ENCODE results near the gene ARHGEF2.
"Not testable (repeated sequence)": the region's sequence is repeated elsewhere in the genome, so short reads cannot be mapped to it uniquely, and the experiment has no call there.

Gene ARHGEF2

GRCh38 chr1:155940993-155941844 lies 37.1 kb downstream of the ARHGEF2 start, which contains the start of gene RXFP4:
RXFP4 (plus strand) TSS chr1:155941638; CDS start chr1:155941710, 72 bp downstream.
- no peak for DNase-seq

GRCh38 chr1:155940482-155940992 lies 37.8 kb downstream of the ARHGEF2 start:
- no peak for DNase-seq

- DNase-seq, result no peak
These were observed 40.1 kb downstream of the ARHGEF2 start for GRCh38 chr1:155938220-155938627.

DNA sequence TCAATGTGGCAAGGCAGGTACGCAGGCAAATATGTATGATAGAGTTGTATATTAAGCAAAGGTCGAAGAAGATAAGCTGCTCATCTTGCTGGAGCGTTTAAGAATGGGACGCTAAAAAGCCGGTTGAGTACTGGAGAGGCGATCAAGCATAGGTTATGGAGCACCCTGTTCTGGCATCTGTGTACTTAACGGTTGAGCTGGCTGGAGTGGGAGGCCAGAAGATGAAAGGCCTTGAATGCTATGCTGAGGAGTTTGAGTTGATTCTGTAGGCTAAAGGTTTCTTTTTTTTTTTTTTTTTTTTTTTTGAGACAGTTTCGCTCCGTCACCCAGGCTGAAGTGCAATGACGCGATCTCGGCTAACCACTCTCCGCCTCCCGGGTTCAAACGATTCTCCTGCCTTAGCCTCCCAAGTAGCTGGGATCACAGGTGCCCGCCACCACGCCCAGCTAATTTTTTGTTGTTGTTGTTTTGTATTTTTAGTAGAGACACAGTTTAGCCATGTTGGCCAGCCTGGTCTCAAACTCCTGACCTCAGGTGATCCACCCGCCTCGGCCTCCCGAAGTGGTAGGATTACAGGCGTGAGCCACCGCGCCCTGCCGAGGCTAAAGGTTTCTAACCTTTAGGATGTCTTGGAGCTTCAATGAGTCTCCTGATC lies 43.3 kb downstream of the ARHGEF2 start:
- DNase-seq, result peak; percentile 67 to 87

- DNase-seq, result peak; percentile 99 to 100
These were observed 44.0 kb downstream of the ARHGEF2 start, which contains the start of gene KHDC4 for GRCh38 chr1:155934097-155934935. KHDC4 (minus strand) TSS chr1:155934413; CDS start chr1:155934373, 40 bp downstream.

- DNase-seq, result no peak
These were observed 44.7 kb downstream of the ARHGEF2 start for GRCh38 chr1:155933591-155934096.

GRCh38 chr1:155932487-155932886 lies 45.9 kb downstream of the ARHGEF2 start:
- DNase-seq, result no peak

- DNase-seq, result no peak
These were observed 46.3 kb downstream of the ARHGEF2 start for GRCh38 chr1:155932081-155932480.

- no peak for DNase-seq
These were observed 46.9 kb downstream of the ARHGEF2 start for GRCh38 chr1:155931332-155932038.

GRCh38 chr1:155930725-155931124 lies 47.6 kb downstream of the ARHGEF2 start:
- DNase-seq, result not testable (repeated sequence)

DNA sequence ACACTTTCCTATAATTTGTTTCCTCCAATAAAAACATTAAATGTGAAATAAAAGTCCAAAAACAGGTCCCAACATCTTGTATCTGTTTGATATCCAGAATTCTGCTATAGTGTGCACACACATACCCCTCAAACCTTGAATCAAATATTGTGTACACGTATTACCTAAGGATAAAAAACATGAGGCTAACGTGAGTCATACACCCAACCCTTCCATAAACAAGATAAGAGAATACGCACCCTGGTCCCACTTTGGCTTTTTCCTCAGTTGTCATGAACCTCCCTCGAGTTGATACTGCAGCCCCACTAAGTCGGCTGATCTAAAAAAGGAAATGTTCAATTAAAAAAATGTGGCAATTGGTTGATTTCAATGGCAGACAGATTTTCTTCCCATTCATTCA lies 49.3 kb downstream of the ARHGEF2 start:
- no peak for DNase-seq

DNA sequence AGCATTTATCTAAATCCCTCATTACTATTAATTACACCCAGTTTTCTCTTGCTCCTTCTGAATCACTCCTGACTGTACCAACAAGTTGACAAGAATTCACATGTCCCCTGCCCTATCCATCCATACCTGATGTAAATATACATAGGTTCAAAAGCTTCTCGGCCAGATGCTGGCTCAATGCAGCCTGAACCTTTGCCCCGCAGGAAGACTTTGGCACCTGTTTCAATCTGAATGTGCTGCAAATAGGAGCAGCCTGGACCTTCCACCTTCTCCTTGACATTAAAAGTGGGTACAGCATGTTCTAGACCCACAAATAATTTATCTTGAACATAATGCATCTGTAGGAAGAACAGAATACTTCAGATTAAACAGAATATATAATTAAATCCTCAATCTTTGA lies 52.8 kb downstream of the ARHGEF2 start:
- no peak for DNase-seq

- DNase-seq, result no peak
These were observed 57.6 kb downstream of the ARHGEF2 start for GRCh38 chr1:155920717-155921116.

DNA sequence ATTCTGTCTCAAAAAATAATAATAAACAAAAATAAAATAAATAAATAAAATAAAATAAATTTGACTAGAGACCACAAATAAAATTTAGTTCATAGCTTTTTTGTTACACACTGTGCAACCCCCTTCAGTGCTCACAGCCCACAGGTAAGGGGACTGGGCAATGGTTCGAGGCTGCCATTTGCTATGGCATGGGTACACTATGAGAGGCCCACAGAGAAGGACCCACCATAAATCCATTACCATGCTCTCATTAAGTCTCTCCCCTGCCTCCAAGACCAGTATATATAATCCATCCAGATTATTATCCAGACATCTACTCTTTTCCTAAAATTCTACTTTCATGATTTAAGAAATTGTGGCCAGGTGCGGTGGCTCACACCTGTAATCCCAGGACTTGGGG lies 58.5 kb downstream of the ARHGEF2 start:
- no peak for DNase-seq

GRCh38 chr1:155918660-155919059 lies 59.7 kb downstream of the ARHGEF2 start:
- DNase-seq, result no peak

DNA sequence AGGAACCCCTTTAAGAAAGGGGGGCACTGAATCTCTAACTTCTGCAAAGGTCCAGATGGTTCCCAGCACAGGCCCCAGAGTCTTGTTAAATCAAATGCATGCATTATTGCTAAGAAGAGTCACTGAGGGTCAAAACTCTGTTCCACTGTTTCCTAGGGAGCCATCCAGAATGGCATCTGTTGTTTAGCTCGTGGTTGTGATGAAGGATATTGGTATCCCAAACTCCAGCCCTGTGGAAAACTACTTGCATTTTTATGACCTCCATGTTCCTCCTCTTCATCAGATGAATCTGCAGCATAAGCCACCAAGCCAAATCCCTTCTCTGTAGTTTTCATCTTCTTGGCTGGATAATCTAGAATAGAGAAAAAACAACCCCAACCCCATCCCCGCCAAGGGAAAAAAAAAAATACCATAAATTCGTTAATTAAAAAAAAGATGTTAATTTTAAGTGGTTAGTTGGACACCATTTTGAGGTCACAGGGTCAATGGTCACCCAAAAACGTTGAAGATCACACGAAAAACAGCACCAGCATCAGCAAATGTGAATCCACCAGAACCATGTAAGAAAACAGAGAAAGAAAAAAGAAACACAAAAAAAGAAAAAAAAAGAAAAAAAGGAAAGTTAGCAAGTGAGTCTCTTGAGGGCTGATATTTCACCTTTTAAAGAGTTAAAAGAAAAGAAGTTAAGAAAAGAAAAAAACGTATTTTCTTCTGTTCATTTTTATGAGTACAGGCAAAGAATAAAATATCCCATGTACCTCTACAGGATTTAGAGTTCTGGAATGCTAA lies 64.2 kb downstream of the ARHGEF2 start:
- no peak for DNase-seq

- no peak for DNase-seq
These were observed 66.3 kb downstream of the ARHGEF2 start for GRCh38 chr1:155912056-155912536.

DNA sequence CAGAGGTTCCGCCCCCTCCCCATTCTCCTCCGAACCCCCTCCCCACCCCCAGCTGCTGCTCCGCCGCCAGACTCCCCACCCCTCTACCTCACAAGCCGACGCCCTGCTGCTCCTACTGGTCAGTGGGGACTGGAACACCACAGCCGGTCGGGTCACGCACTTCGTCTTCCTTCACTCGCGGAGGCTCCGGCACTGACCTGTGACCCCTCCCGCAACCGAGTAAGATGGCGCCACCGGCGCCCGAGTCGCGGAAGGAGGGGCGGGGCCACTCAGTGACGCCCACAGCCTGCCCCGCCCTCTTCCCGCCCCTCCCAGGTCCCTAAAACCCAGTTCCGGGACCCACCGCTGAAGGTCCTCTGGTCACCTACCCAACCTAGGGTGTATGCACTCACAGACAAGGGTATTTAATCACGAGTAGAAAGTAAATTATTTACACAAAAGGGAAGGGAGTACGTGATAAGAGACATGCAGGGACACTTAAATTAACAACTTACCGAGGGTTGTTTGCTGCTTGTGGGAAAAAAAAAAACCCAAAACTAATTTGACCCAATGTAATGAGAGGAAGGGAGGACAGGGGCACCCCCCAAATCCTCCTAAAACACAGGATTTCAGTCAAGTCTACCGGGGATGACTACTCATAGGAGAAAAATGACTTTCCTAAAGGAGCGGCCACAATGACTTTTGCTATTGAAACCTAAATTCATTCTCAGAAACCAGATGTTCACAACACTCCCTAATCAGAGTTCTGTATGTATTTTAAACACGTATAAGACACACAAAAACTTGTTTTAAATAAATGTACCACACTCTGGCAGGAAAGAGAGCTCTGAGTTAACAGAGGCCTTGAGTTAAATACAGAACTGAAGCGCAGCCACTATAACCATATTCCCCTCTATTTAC lies 66.9 kb downstream of the ARHGEF2 start, which contains the start of gene RIT1:
Gene RIT1, minus strand, starts transcription at position 194 of the 900 bp plus-strand sequence. CDS start 588 bp downstream, outside the sequence.
- DNase-seq, result peak; percentile 78 to 79

DNA sequence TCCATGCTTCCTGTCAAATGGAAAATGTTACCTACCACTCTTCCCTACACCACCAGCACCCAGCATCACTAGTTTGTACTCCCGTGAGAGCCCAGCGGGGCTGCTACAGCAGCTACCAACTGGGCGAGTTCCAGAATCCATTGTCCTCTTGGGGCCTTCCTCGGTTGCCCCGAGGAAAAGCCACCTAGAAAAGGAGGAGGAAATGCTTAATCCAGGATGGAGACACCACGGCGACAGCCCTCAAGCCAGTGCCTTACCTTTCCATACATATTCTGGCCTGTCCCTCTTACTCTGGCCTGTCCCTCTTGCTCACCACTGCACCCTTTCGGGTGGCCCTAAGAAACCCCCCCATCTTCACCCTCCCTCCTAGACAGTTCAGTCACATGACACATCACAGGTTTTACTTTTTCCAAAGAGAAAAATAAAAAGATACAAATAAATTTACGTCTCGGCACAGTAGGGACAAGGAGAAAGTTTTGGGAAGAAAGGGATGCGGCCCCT lies 67.7 kb downstream of the ARHGEF2 start:
- DNase-seq, result peak in 1 of 2 experiments; percentile 58

All from NCI-H187 (cell line).